Midbrain (tissue), 1 donor: Measurements from ENCODE around the gene INSYN2A.
A peak's percentile ranks its signal among the peaks of the same experiment; 100 is the strongest.

Source experiments
- DNase-seq: peaks from one replicate; lab custom pipeline; 2025; lab: John Stamatoyannopoulos, UW

Gene INSYN2A

GRCh38 chr10:127196282-127197153 is at the start of gene INSYN2A:
Gene INSYN2A (minus strand): TSS chr10:127196591. CDS start chr10:127176395, 20,196 bp downstream.
- peak; percentile 73 for DNase-seq

GRCh38 chr10:127245456-127245855 is 49.1 kb upstream of the INSYN2A start:
- no peak for DNase-seq

GRCh38 chr10:127243490-127244272 is 47.3 kb upstream of the INSYN2A start:
- peak; percentile 47 for DNase-seq

- DNase-seq: no peak
Observed at GRCh38 chr10:127242914-127243313, 46.5 kb upstream of the INSYN2A start.

GRCh38 chr10:127236266-127236665 is 39.9 kb upstream of the INSYN2A start:
- DNase-seq: no peak

- DNase-seq: no peak
Observed at GRCh38 chr10:127234306-127234800, 38.0 kb upstream of the INSYN2A start.

- peak; percentile 60 for DNase-seq
Observed at GRCh38 chr10:127228195-127228787, 31.9 kb upstream of the INSYN2A start.

GRCh38 chr10:127227663-127228062 is 31.3 kb upstream of the INSYN2A start:
- no peak for DNase-seq

- DNase-seq: no peak
Observed at GRCh38 chr10:127227027-127227426, 30.6 kb upstream of the INSYN2A start.

GRCh38 chr10:127221281-127221680 is 24.9 kb upstream of the INSYN2A start:
- no peak for DNase-seq

GRCh38 chr10:127218658-127219057 is 22.3 kb upstream of the INSYN2A start:
- DNase-seq: no peak

- DNase-seq: no peak
Observed at GRCh38 chr10:127216786-127217185, 20.4 kb upstream of the INSYN2A start.

- no peak for DNase-seq
Observed at GRCh38 chr10:127216274-127216673, 19.9 kb upstream of the INSYN2A start.

- no peak for DNase-seq
Observed at GRCh38 chr10:127215866-127216265, 19.5 kb upstream of the INSYN2A start.

- DNase-seq: no peak
Observed at GRCh38 chr10:127210936-127211466, 14.6 kb upstream of the INSYN2A start.

GRCh38 chr10:127207081-127207480 is 10.7 kb upstream of the INSYN2A start:
- no peak for DNase-seq

GRCh38 chr10:127203067-127203466 is 6.7 kb upstream of the INSYN2A start:
- DNase-seq: no peak

GRCh38 chr10:127200646-127201045 is 4.3 kb upstream of the INSYN2A start:
- no peak for DNase-seq

- no peak for DNase-seq
Observed at GRCh38 chr10:127198721-127199120, 2.3 kb upstream of the INSYN2A start.

GRCh38 chr10:127198307-127198706 is 1.9 kb upstream of the INSYN2A start:
- DNase-seq: no peak

GRCh38 chr10:127197154-127197432 is 702 bp upstream of the INSYN2A start:
- no peak for DNase-seq

GRCh38 chr10:127195571-127196281 is 665 bp downstream of the INSYN2A start:
- no peak for DNase-seq
